GM12878 (cell line): ENCODE measurements around the gene DNASE1L1. TPM values are rescaled to one million over a fixed set of nuclear protein-coding genes. Genes with fewer than 3 reads are reported as not detected.
A peak's percentile ranks its signal among the peaks of the same experiment; 100 is the strongest.

Experiments
- BHLHE40 ChIP-seq, 2 experiments: fragments of 450-650 bp in 1 of 2; IDR thresholded peaks; 2 replicates each; pipeline ENCODE4 v1.6.1; 2011 to 2017; ENCODE audit warnings: low read depth in 2 of 2, borderline replicate concordance in 1 of 2, improper control_type of control experiment in 1 of 2, low read length in 1 of 2, mild to moderate bottlenecking in 1 of 2
- CHD2 ChIP-seq: IDR thresholded peaks from 2 replicates; pipeline ENCODE4 v1.6.1; 2011; ENCODE audit warnings: low read depth, low read length, improper control_type of control experiment, borderline replicate concordance
- EGR1 ChIP-seq, 2 experiments: IDR thresholded peaks; 1 replicate in 1 of 2; 2 replicates in 1 of 2; pipeline ENCODE4 v1.6.1; 2011 to 2012; ENCODE audit warnings: low read depth in 2 of 2, low read length in 2 of 2, borderline replicate concordance in 1 of 2, mild to moderate bottlenecking in 1 of 2, moderate library complexity in 1 of 2
- SMC3 ChIP-seq: IDR thresholded peaks from 2 replicates; pipeline ENCODE4 v1.6.1; 2011; ENCODE audit warnings: low read length, improper control_type of control experiment, borderline replicate concordance
- polyA plus RNA-seq, 11 experiments: library from polyadenylated mRNA; depleted of rRNA in 4 of 11; unstranded in 6 of 11; stranded (reverse) in 5 of 11; fragments of >200 nt; fragmentation: Nextera tagmentation in 4 of 11; fragmentation: Illumina TruSeq in 1 of 11; extraction: Ambion mirVana in 4 of 11; extraction: Trizol in 1 of 11; gene quantifications; 1 replicate in 1 of 11; 2 replicates in 10 of 11; pipeline versions ENCODE4 v1.2.1 to v1.2.3, GENCODE V29; 2011 to 2016; ENCODE audit warnings: inconsistent platforms in 2 of 11, missing spikeins in 2 of 11, low read depth in 1 of 11
- total RNA-seq, 4 experiments: library from RNA; depleted of rRNA in 3 of 4; stranded (reverse); fragments of >200 nt in 3 of 4; fragmentation: Illumina TruSeq in 1 of 4; extraction: Trizol in 1 of 4; gene quantifications; 2 replicates each; pipeline versions ENCODE4 v1.2.1 to v1.2.3, GENCODE V29; 2013 to 2021
- TF ChIP-seq, protein P1 (sequence below): IDR thresholded peaks from 2 replicates; pipeline ENCODE4 v1.6.1; 2012; ENCODE audit warnings: low read length, inconsistent platforms
- TF ChIP-seq, protein P2 (sequence below): IDR thresholded peaks from 2 replicates; pipeline ENCODE4 v1.6.1; 2011; ENCODE audit warnings: mild to moderate bottlenecking, low read depth, low read length, moderate library complexity; ENCODE audit not compliant: insufficient replicate concordance

The DNASE1L1 gene
- total and polyA plus RNA-seq, 10 of the 15 experiments (the other 5 are each of a cell fraction or from before 2014, with no cell fraction given) = 0.60 to 22.7 (median 6.8) TPM

DNA sequence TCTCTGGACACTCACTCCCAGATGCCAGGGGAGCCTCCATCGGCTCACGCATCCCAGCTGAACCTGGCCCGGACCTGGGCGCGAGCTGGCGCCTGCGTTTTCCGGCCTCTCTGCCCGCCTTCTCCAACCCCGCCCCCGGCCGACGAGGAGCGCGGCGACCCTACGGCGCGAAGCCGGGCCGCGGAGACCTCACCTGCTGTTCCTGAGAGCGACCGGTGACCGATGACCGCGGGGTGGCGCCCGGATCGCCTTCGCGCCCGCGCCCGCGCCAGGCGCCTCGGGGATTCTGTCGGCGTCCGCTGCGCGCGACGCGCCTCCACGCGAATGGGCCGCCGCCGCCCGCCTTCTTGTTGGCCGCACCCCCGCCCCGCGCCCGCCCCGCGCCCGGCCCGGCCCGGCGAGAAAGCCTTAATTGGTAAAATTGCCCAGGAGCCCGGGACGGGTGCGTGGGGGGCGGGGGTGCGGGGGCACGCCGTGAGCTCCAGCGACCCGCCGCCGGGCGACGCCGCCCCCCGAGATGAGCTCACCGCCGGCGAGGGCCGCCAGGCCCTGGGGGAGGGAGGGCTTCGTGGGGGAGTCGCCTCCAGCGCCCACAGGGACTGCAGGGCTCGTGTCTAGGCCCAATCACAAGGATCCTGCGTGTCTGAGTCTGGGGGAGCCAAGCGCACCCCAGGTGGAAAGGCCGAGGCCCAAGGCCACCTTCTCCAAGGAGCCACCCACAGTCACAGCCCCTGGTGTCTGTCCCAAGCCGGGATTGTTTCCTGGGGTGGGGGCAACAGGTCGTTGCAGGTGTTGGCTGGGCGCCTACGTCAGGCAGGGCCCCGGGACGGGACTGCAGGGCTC, 34.5 kb downstream of the DNASE1L1 start, which contains the start of gene FLNA (continued):
- TF ChIP-seq, protein P1, sequence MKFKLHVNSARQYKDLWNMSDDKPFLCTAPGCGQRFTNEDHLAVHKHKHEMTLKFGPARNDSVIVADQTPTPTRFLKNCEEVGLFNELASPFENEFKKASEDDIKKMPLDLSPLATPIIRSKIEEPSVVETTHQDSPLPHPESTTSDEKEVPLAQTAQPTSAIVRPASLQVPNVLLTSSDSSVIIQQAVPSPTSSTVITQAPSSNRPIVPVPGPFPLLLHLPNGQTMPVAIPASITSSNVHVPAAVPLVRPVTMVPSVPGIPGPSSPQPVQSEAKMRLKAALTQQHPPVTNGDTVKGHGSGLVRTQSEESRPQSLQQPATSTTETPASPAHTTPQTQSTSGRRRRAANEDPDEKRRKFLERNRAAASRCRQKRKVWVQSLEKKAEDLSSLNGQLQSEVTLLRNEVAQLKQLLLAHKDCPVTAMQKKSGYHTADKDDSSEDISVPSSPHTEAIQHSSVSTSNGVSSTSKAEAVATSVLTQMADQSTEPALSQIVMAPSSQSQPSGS = no peak
- TF ChIP-seq CHD2 (no peak), BHLHE40 (IDR thresholded peaks at IDR 0.05; ENCODE audit: borderline replicate concordance in 1 of 2, low read depth in 2 of 2, low read length in 1 of 2) (peak in 1 of 2 experiments; percentile 37; a peak in 1 of 4 replicates), SMC3 (peak; percentile 9; the same call in 1 of the 2 replicates), EGR1 (IDR thresholded peaks at IDR 0.05; ENCODE audit: borderline replicate concordance in 1 of 2, low read depth in 2 of 2, low read length in 2 of 2) (0 out of 3 replicates have a peak, but pooled peaks of 1 of the 2 experiments have one; percentile 29)
- TF ChIP-seq, protein P2, sequence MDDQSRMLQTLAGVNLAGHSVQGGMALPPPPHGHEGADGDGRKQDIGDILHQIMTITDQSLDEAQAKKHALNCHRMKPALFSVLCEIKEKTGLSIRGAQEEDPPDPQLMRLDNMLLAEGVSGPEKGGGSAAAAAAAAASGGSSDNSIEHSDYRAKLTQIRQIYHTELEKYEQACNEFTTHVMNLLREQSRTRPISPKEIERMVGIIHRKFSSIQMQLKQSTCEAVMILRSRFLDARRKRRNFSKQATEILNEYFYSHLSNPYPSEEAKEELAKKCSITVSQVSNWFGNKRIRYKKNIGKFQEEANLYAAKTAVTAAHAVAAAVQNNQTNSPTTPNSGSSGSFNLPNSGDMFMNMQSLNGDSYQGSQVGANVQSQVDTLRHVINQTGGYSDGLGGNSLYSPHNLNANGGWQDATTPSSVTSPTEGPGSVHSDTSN = no peak
- TF ChIP-seq, all 136 proteins: peak for 8
